ENCODE measurements around the gene SLC11A1. TPM values are rescaled to one million over a fixed set of nuclear protein-coding genes. Genes with fewer than 3 reads are reported as not detected.

The SLC11A1 gene
- 0.11 to 0.26 TPM (median 0.15 TPM) in 5 replicates for total RNA-seq (2022; extraction: Qiagen RNA extraction)

GRCh38 chr2:218381916-218382366, at the start of gene SLC11A1:
TSS of gene SLC11A1 (plus strand) at chr2:218382273. CDS start at chr2:218382369, 96 bp downstream.

GRCh38 chr2:218399391-218400166, 17.5 kb downstream of the SLC11A1 start, which contains the start of gene CTDSP1:
TSS of gene CTDSP1 (plus strand) at chr2:218399868. CDS start at chr2:218400091, 223 bp downstream.

GRCh38 chr2:218418717-218419458, 36.8 kb downstream of the SLC11A1 start, which contains the start of gene VIL1:
TSS of gene VIL1 (plus strand) at chr2:218419123. CDS start at chr2:218423779, 4,656 bp downstream.

Other genes with a start within 250 kb of the SLC11A1 start
- gene CXCR1, start 215.3 kb upstream of the SLC11A1 start, total RNA-seq (2022; extraction: Qiagen RNA extraction) = not detected in 5 replicates
- gene ARPC2, start 165.1 kb upstream of the SLC11A1 start, total RNA-seq (2022; extraction: Qiagen RNA extraction) = 295 to 304 TPM (median 298 TPM) in 5 replicates
- gene GPBAR1, start 121.3 kb upstream of the SLC11A1 start, total RNA-seq (2022; extraction: Qiagen RNA extraction) = 0.09 to 0.42 TPM (median 0.28 TPM) in 5 replicates
- gene AAMP, start 112.1 kb upstream of the SLC11A1 start, total RNA-seq (2022; extraction: Qiagen RNA extraction) = 120 to 174 TPM (median 126 TPM) in 5 replicates
- 53.2 to 74.6 TPM (median 71.4 TPM) in 5 replicates for gene PNKD, start 111.8 kb upstream of the SLC11A1 start, total RNA-seq (2022; extraction: Qiagen RNA extraction)
- gene TMBIM1, start 89.8 kb upstream of the SLC11A1 start, total RNA-seq (2022; extraction: Qiagen RNA extraction) = 126 to 143 TPM (median 133 TPM) in 5 replicates
- gene CATIP, start 25.4 kb upstream of the SLC11A1 start, total RNA-seq (2022; extraction: Qiagen RNA extraction) = 0.13 to 0.20 TPM in 2 of 5 replicates, not detected in the others
- gene CTDSP1, start 17.6 kb downstream of the SLC11A1 start, total RNA-seq (2022; extraction: Qiagen RNA extraction) = 57.3 to 73.2 TPM (median 71.0 TPM) in 5 replicates
- 0.13 to 0.51 TPM (median 0.21 TPM) in 5 replicates for gene VIL1, start 36.9 kb downstream of the SLC11A1 start, total RNA-seq (2022; extraction: Qiagen RNA extraction)
- gene USP37, start 186.1 kb downstream of the SLC11A1 start, total RNA-seq (2022; extraction: Qiagen RNA extraction) = 4.3 to 6.4 TPM (median 4.9 TPM) in 5 replicates
- gene CNOT9, start 186.6 kb downstream of the SLC11A1 start, total RNA-seq (2022; extraction: Qiagen RNA extraction) = 39.2 to 43.7 TPM (median 41.6 TPM) in 5 replicates
- gene PLCD4, start 225.6 kb downstream of the SLC11A1 start, total RNA-seq (2022; extraction: Qiagen RNA extraction) = 0.29 to 0.56 TPM (median 0.39 TPM) in 5 replicates

Measured in A549 treated with Mapracorat at 1 μM for 4 hours (cell line).